Measurements from ENCODE around the gene ERVW-1. TPM values are rescaled to one million over a fixed set of nuclear protein-coding genes. Genes with fewer than 3 reads are reported as not detected.
"Not testable (repeated sequence)": the region's sequence is repeated elsewhere in the genome, so short reads cannot be mapped to it uniquely, and the experiment has no call there.

The ERVW-1 gene
- total RNA-seq, 2 experiments from 2014 or later, result not detected

- peak overlapping the region; percentile 93 for H3K27ac Mint-ChIP-seq
- peak overlapping the region; percentile 76 for H3K4me3 Mint-ChIP-seq
- ChIA-PET POLR2A (interaction anchor here (0.8 to 2.9 kb wide), 13 partner anchors 15 to 1402 kb away, joined by 3 to 33 read pairs (median 5); partner anchors contain the start of genes AKAP9, ANKIB1, CYP51A1 and KRIT1), CTCF (interaction anchor here (0.6 to 6.4 kb wide), 33 partner anchors 11 to 1357 kb away, joined by 3 to 84 read pairs (median 5); partner anchors contain the start of genes AKAP9, ANKIB1, CYP51A1 and KRIT1)
- ATAC-seq (no peak), DNase-seq (no peak)
- peaks cover 18% of the 10 kb centered on the region for H3K36me3 Mint-ChIP-seq (ENCODE audit: low read depth)
- peaks cover 7% of the 10 kb centered on the region for H3K4me1 Mint-ChIP-seq (ENCODE audit: low read depth)
- H3K27me3 Mint-ChIP-seq (ENCODE audit: low read depth), result no peaks in the 10 kb centered on the region
- H3K9me3 Mint-ChIP-seq (ENCODE audit: insufficient read depth), result no peaks in the 10 kb centered on the region
Observed at GRCh38 chr7:92446869-92447344, 30.8 kb downstream of the ERVW-1 start.

GRCh38 chr7:92442720-92443119 is 35.0 kb downstream of the ERVW-1 start:
- H3K4me1 Mint-ChIP-seq (ENCODE audit: low read depth); DNase-seq; CTCF ChIA-PET; H3K9me3 Mint-ChIP-seq (ENCODE audit: insufficient read depth); POLR2A ChIA-PET; ATAC-seq; H3K27me3 Mint-ChIP-seq (ENCODE audit: low read depth); H3K36me3 Mint-ChIP-seq (ENCODE audit: low read depth); H3K4me3 Mint-ChIP-seq; H3K27ac Mint-ChIP-seq: not testable (repeated sequence)

GRCh38 chr7:92437956-92438491 is 39.7 kb downstream of the ERVW-1 start:
- no peak for DNase-seq
- no peaks in the 10 kb centered on the region for H3K4me1 Mint-ChIP-seq (ENCODE audit: low read depth)
- H3K4me3 Mint-ChIP-seq, result no peak overlapping the region
- no peaks in the 10 kb centered on the region for H3K9me3 Mint-ChIP-seq (ENCODE audit: insufficient read depth)
- no peaks in the 10 kb centered on the region for H3K27me3 Mint-ChIP-seq (ENCODE audit: low read depth)
- ATAC-seq, result no peak
- no peak overlapping the region for H3K27ac Mint-ChIP-seq
- no peaks in the 10 kb centered on the region for H3K36me3 Mint-ChIP-seq (ENCODE audit: low read depth)
- CTCF ChIA-PET, result interaction anchor here (1.3 kb wide), 1 partner anchor 23 kb away, joined by 3 read pairs; no protein-coding TSS in a partner anchor
- POLR2A ChIA-PET, result interaction anchor here (0.7 kb wide), 1 partner anchor 231 kb away, joined by 4 read pairs; no protein-coding TSS in a partner anchor

GRCh38 chr7:92436612-92437445 is 40.9 kb downstream of the ERVW-1 start:
- no peaks in the 10 kb centered on the region for H3K9me3 Mint-ChIP-seq (ENCODE audit: insufficient read depth)

GRCh38 chr7:92435542-92435941 is 42.2 kb downstream of the ERVW-1 start:
- Mint-ChIP-seq H3K4me1 (ENCODE audit: low read depth) (no peaks in the 10 kb centered on the region), H3K27me3 (ENCODE audit: low read depth) (no peaks in the 10 kb centered on the region), H3K9me3 (ENCODE audit: insufficient read depth) (no peaks in the 10 kb centered on the region), H3K36me3 (ENCODE audit: low read depth) (no peaks in the 10 kb centered on the region), H3K4me3 (no peak overlapping the region), H3K27ac (no peak overlapping the region)
- POLR2A ChIA-PET, result interaction anchor here (0.6 kb wide), 1 partner anchor 176 kb away, joined by 4 read pairs; no protein-coding TSS in a partner anchor
- no peak for DNase-seq
- CTCF ChIA-PET, result interaction anchor here (0.6 to 1.7 kb wide), 3 partner anchors 12 to 364 kb away, joined by 3 to 6 read pairs (median 5); partner anchors contain the start of gene GATAD1
- no peak for ATAC-seq

More at GRCh38 chr7:92436612-92437445, 40.9 kb downstream of the ERVW-1 start:
- DNase-seq (no peak), ATAC-seq (no peak)
- H3K27ac Mint-ChIP-seq, result no peak overlapping the region
- no peak overlapping the region for H3K4me3 Mint-ChIP-seq
- no peaks in the 10 kb centered on the region for H3K4me1 Mint-ChIP-seq (ENCODE audit: low read depth)
- ChIA-PET POLR2A (no interaction called here), CTCF (interaction anchor here (1.3 kb wide), 1 partner anchor 24 kb away, joined by 3 read pairs; no protein-coding TSS in a partner anchor)
- H3K36me3 Mint-ChIP-seq (ENCODE audit: low read depth), result no peaks in the 10 kb centered on the region
- no peaks in the 10 kb centered on the region for H3K27me3 Mint-ChIP-seq (ENCODE audit: low read depth)

- H3K36me3 Mint-ChIP-seq (ENCODE audit: low read depth), result no peaks in the 10 kb centered on the region
- ChIA-PET POLR2A (no interaction called here), CTCF (interaction anchor here (1.0 to 2.4 kb wide), 2 partner anchors 9 to 15 kb away, joined by 3 to 9 read pairs; no protein-coding TSS in a partner anchor)
- ATAC-seq, result no peak
- DNase-seq, result no peak
- peaks cover 5% of the 10 kb centered on the region for H3K4me1 Mint-ChIP-seq (ENCODE audit: low read depth)
- H3K4me3 Mint-ChIP-seq, result no peak overlapping the region
- no peaks in the 10 kb centered on the region for H3K27me3 Mint-ChIP-seq (ENCODE audit: low read depth)
- no peak overlapping the region for H3K27ac Mint-ChIP-seq
- no peaks in the 10 kb centered on the region for H3K9me3 Mint-ChIP-seq (ENCODE audit: insufficient read depth)
Observed at GRCh38 chr7:92433019-92433418, 44.7 kb downstream of the ERVW-1 start.

- Mint-ChIP-seq H3K36me3 (ENCODE audit: low read depth) (no peaks in the 10 kb centered on the region), H3K27ac (no peak overlapping the region), H3K27me3 (ENCODE audit: low read depth) (peaks cover 4% of the 10 kb centered on the region), H3K4me3 (no peak overlapping the region), H3K4me1 (ENCODE audit: low read depth) (peaks cover 5% of the 10 kb centered on the region), H3K9me3 (ENCODE audit: insufficient read depth) (no peaks in the 10 kb centered on the region)
- POLR2A ChIA-PET, result no interaction called here
- ATAC-seq (no peak), DNase-seq (no peak)
- CTCF ChIA-PET, result interaction anchor here (2.4 kb wide), 1 partner anchor 8 kb away, joined by 9 read pairs; no protein-coding TSS in a partner anchor
Observed at GRCh38 chr7:92432299-92432946, 45.3 kb downstream of the ERVW-1 start.

- H3K27me3 Mint-ChIP-seq (ENCODE audit: low read depth), result peaks cover 15% of the 10 kb centered on the region
- no peaks in the 10 kb centered on the region for H3K36me3 Mint-ChIP-seq (ENCODE audit: low read depth)
- ChIA-PET POLR2A (no interaction called here), CTCF (interaction anchor here (6.9 kb wide), 1 partner anchor 19 kb away, joined by 84 read pairs; the partner anchor contains the start of gene GATAD1)
- peaks cover 22% of the 10 kb centered on the region for H3K4me1 Mint-ChIP-seq (ENCODE audit: low read depth)
- H3K4me3 Mint-ChIP-seq, result no peak overlapping the region
- ATAC-seq (no peak), DNase-seq (no peak)
- H3K9me3 Mint-ChIP-seq (ENCODE audit: insufficient read depth), result no peaks in the 10 kb centered on the region
- H3K27ac Mint-ChIP-seq, result no peak overlapping the region
Observed at GRCh38 chr7:92427193-92427592, 50.6 kb downstream of the ERVW-1 start.

- H3K27me3 Mint-ChIP-seq (ENCODE audit: low read depth), result peaks cover 22% of the 10 kb centered on the region
- H3K4me1 Mint-ChIP-seq (ENCODE audit: low read depth), result peaks cover 22% of the 10 kb centered on the region
- CTCF ChIA-PET, result interaction anchor here (0.7 to 6.9 kb wide), 6 partner anchors 9 to 35 kb away, joined by 3 to 84 read pairs (median 3); partner anchors contain the start of gene GATAD1
- ATAC-seq (no peak), DNase-seq (no peak)
- H3K36me3 Mint-ChIP-seq (ENCODE audit: low read depth), result no peaks in the 10 kb centered on the region
- no peaks in the 10 kb centered on the region for H3K9me3 Mint-ChIP-seq (ENCODE audit: insufficient read depth)
- POLR2A ChIA-PET, result interaction anchor here (0.9 kb wide), 1 partner anchor 23 kb away, joined by 3 read pairs; no protein-coding TSS in a partner anchor
- H3K4me3 Mint-ChIP-seq, result no peak overlapping the region
- H3K27ac Mint-ChIP-seq, result no peak overlapping the region
Observed at GRCh38 chr7:92425311-92425947, 52.3 kb downstream of the ERVW-1 start.

GRCh38 chr7:92423710-92424131 is 54.0 kb downstream of the ERVW-1 start:
- ChIA-PET CTCF (interaction anchor here (0.7 to 6.9 kb wide), 29 partner anchors 8 to 724 kb away, joined by 3 to 84 read pairs (median 4); partner anchors contain the start of genes GATAD1 and MTERF1), POLR2A (interaction anchor here (1.0 to 3.5 kb wide), 2 partner anchors 24 to 178 kb away, joined by 3 to 23 read pairs; partner anchors contain the start of genes ANKIB1, GATAD1 and KRIT1)
- peaks cover 17% of the 10 kb centered on the region for H3K4me1 Mint-ChIP-seq (ENCODE audit: low read depth)
- ATAC-seq (no peak), DNase-seq (no peak)
- peaks cover 23% of the 10 kb centered on the region for H3K27me3 Mint-ChIP-seq (ENCODE audit: low read depth)
- H3K4me3 Mint-ChIP-seq, result peak overlapping the region; percentile 4
- H3K27ac Mint-ChIP-seq, result peak overlapping the region; percentile 21
- H3K9me3 Mint-ChIP-seq (ENCODE audit: insufficient read depth), result no peaks in the 10 kb centered on the region
- H3K36me3 Mint-ChIP-seq (ENCODE audit: low read depth), result no peaks in the 10 kb centered on the region

GRCh38 chr7:92422926-92423325 is 54.8 kb downstream of the ERVW-1 start:
- Mint-ChIP-seq H3K4me3 (no peak overlapping the region), H3K36me3 (ENCODE audit: low read depth) (no peaks in the 10 kb centered on the region), H3K27me3 (ENCODE audit: low read depth) (peaks cover 23% of the 10 kb centered on the region), H3K4me1 (ENCODE audit: low read depth) (peaks cover 17% of the 10 kb centered on the region), H3K27ac (no peak overlapping the region), H3K9me3 (ENCODE audit: insufficient read depth) (no peaks in the 10 kb centered on the region)
- CTCF ChIA-PET, result interaction anchor here (6.9 kb wide), 1 partner anchor 23 kb away, joined by 84 read pairs; the partner anchor contains the start of gene GATAD1
- POLR2A ChIA-PET, result interaction anchor here (3.5 kb wide), 1 partner anchor 25 kb away, joined by 23 read pairs; the partner anchor contains the start of gene GATAD1
- DNase-seq, result no peak
- no peak for ATAC-seq
